ENCODE results near the gene RAB8A. TPM values are rescaled to one million over a fixed set of nuclear protein-coding genes. Genes with fewer than 3 reads are reported as not detected.

RAB8A gene
- total RNA-seq, 1 donor from 2014 or later: 60.6 TPM

DNA sequence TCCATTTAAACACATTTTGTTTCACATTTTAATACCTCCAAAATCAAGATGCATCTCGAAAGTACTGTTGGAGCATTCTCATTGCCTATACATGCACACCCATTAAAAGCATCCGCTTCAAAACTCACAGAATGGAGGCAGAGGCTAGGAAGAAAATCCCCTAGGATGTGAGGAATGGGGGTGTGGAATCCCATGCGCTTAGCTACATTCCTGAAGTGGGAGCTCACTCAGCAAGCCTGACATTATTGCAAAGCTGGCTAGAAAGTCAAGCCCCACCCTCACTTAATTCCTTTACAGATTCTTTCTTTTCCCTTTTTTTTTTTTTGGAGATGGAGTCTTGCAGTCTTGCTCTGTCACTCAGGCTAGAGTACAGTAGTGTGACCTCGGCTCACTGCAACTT, 68.9 kb downstream of the RAB8A start:
- Mint-ChIP-seq H3K4me3 (ENCODE audit: unreplicated experiment) (no peak overlapping the region), H3K27ac (ENCODE audit: unreplicated experiment) (no peak overlapping the region), H3K36me3 (ENCODE audit: low read depth, unreplicated experiment) (peaks cover 8% of the 10 kb centered on the region), H3K4me1 (ENCODE audit: unreplicated experiment) (peaks cover 8% of the 10 kb centered on the region), H3K27me3 (ENCODE audit: unreplicated experiment) (peaks cover 9% of the 10 kb centered on the region), H3K9me3 (ENCODE audit: unreplicated experiment) (no peaks in the 10 kb centered on the region)
- no peak for DNase-seq (ENCODE audit: low spot score)
- TF ChIP-seq, protein P1, sequence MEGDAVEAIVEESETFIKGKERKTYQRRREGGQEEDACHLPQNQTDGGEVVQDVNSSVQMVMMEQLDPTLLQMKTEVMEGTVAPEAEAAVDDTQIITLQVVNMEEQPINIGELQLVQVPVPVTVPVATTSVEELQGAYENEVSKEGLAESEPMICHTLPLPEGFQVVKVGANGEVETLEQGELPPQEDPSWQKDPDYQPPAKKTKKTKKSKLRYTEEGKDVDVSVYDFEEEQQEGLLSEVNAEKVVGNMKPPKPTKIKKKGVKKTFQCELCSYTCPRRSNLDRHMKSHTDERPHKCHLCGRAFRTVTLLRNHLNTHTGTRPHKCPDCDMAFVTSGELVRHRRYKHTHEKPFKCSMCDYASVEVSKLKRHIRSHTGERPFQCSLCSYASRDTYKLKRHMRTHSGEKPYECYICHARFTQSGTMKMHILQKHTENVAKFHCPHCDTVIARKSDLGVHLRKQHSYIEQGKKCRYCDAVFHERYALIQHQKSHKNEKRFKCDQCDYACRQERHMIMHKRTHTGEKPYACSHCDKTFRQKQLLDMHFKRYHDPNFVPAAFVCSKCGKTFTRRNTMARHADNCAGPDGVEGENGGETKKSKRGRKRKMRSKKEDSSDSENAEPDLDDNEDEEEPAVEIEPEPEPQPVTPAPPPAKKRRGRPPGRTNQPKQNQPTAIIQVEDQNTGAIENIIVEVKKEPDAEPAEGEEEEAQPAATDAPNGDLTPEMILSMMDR (IDR thresholded peaks at IDR 0.05; ENCODE audit: unreplicated experiment): no peak

Other genes with a start within 250 kb of the RAB8A start
- gene CYP4F2, start 213.8 kb upstream of the RAB8A start, total RNA-seq (ENCODE audit: unreplicated experiment): not detected
- gene CYP4F11, start 177.4 kb upstream of the RAB8A start, total RNA-seq (ENCODE audit: unreplicated experiment): not detected
- not detected for gene OR10H4, start 162.9 kb upstream of the RAB8A start, total RNA-seq (ENCODE audit: unreplicated experiment)
- 644 TPM for gene TPM4, start 35.4 kb upstream of the RAB8A start, total RNA-seq (ENCODE audit: unreplicated experiment)
- gene HSH2D, start 31.8 kb downstream of the RAB8A start, total RNA-seq (ENCODE audit: unreplicated experiment): not detected
- not detected for gene CIB3, start 61.6 kb downstream of the RAB8A start, total RNA-seq (ENCODE audit: unreplicated experiment)
- gene FAM32A, start 73.5 kb downstream of the RAB8A start, total RNA-seq (ENCODE audit: unreplicated experiment): 90.1 TPM
- 76.0 TPM for gene AP1M1, start 86.0 kb downstream of the RAB8A start, total RNA-seq (ENCODE audit: unreplicated experiment)
- gene KLF2, start 212.9 kb downstream of the RAB8A start, total RNA-seq (ENCODE audit: unreplicated experiment): 48.9 TPM